Endothelial cell (in vitro differentiated cells): Measurements from ENCODE around the gene DSC2. TPM values are rescaled to one million over a fixed set of nuclear protein-coding genes. Genes with fewer than 3 reads are reported as not detected.

Experiments used
- DNase-seq: peaks from one replicate; pipeline ENCODE4 v3.0.0; 2021; ENCODE audit warnings: low spot score
- H3K27ac Mint-ChIP-seq: one replicate; pipeline ENCODE4 v1.8.0; 2021; ENCODE audit warnings: mixed read lengths, inconsistent platforms; ENCODE audit not compliant: unreplicated experiment
- H3K27me3 Mint-ChIP-seq: one replicate; pipeline ENCODE4 v1.8.0; 2021; ENCODE audit warnings: mild to moderate bottlenecking, moderate library complexity, mixed read lengths, inconsistent platforms; ENCODE audit not compliant: unreplicated experiment
- H3K36me3 Mint-ChIP-seq: one replicate; pipeline ENCODE4 v1.8.0; 2021; ENCODE audit warnings: mild to moderate bottlenecking, low read depth, mixed read lengths, inconsistent platforms; ENCODE audit not compliant: unreplicated experiment
- H3K4me1 Mint-ChIP-seq: one replicate; pipeline ENCODE4 v1.8.0; 2021; ENCODE audit warnings: mild to moderate bottlenecking, mixed read lengths, inconsistent platforms; ENCODE audit not compliant: unreplicated experiment
- H3K4me3 Mint-ChIP-seq: one replicate; pipeline ENCODE4 v1.8.0; 2021; ENCODE audit warnings: mild to moderate bottlenecking, mixed read lengths, inconsistent platforms; ENCODE audit not compliant: unreplicated experiment
- H3K9me3 Mint-ChIP-seq: one replicate; pipeline ENCODE4 v1.8.0; 2021; ENCODE audit warnings: mixed read lengths, inconsistent platforms; ENCODE audit not compliant: unreplicated experiment
- CTCF ChIP-seq: fragments of 200-600 bp; sonication (generic); IDR thresholded peaks from one replicate; pipeline ENCODE4 v1.5.0; 2021; ENCODE audit warnings: antibody characterized with exemption; ENCODE audit not compliant: unreplicated experiment
- total RNA-seq: library from RNA; stranded (reverse); fragmentation: NEBNext Ultra II Directional; extraction: Animal tissue kit (Norgen Biotek cat#: 25700); gene quantifications from one replicate; pipeline ENCODE4 v1.2.1, GENCODE V29; 2021; ENCODE audit not compliant: unreplicated experiment

DSC2 gene
- total RNA-seq, 1 donor from 2014 or later: 65.4 TPM

- DNase-seq: no peak
- Mint-ChIP-seq H3K27ac (no peak overlapping the region), H3K9me3 (no peaks in the 10 kb centered on the region), H3K27me3 (no peaks in the 10 kb centered on the region), H3K4me1 (peaks cover 9% of the 10 kb centered on the region), H3K36me3 (no peaks in the 10 kb centered on the region), H3K4me3 (no peak overlapping the region)
- TF ChIP-seq CTCF: no peak
These were observed 43.3 kb downstream of the DSC2 start for GRCh38 chr18:31058897-31059296.

GRCh38 chr18:31057917-31058316 is 44.3 kb downstream of the DSC2 start:
- TF ChIP-seq CTCF: no peak
- Mint-ChIP-seq H3K27me3 (no peaks in the 10 kb centered on the region), H3K4me1 (peaks cover 9% of the 10 kb centered on the region), H3K4me3 (no peak overlapping the region), H3K9me3 (no peaks in the 10 kb centered on the region), H3K27ac (no peak overlapping the region), H3K36me3 (peaks cover 2% of the 10 kb centered on the region)
- DNase-seq: no peak

GRCh38 chr18:31057051-31057450 is 45.2 kb downstream of the DSC2 start:
- TF ChIP-seq CTCF: no peak
- Mint-ChIP-seq H3K4me3 (no peak overlapping the region), H3K27me3 (no peaks in the 10 kb centered on the region), H3K9me3 (no peaks in the 10 kb centered on the region), H3K36me3 (peaks cover 4% of the 10 kb centered on the region), H3K4me1 (peaks cover 9% of the 10 kb centered on the region), H3K27ac (no peak overlapping the region)
- no peak for DNase-seq

- Mint-ChIP-seq H3K4me3 (no peak overlapping the region), H3K36me3 (peaks cover 4% of the 10 kb centered on the region), H3K27ac (no peak overlapping the region), H3K4me1 (peaks cover 9% of the 10 kb centered on the region), H3K27me3 (no peaks in the 10 kb centered on the region), H3K9me3 (no peaks in the 10 kb centered on the region)
- no peak for DNase-seq
- TF ChIP-seq CTCF: no peak
These were observed 45.9 kb downstream of the DSC2 start for GRCh38 chr18:31056296-31056695.

- TF ChIP-seq CTCF: no peak
- no peaks in the 10 kb centered on the region for H3K9me3 Mint-ChIP-seq
- peaks cover 4% of the 10 kb centered on the region for H3K36me3 Mint-ChIP-seq
- no peaks in the 10 kb centered on the region for H3K4me1 Mint-ChIP-seq
- H3K27ac Mint-ChIP-seq: no peak overlapping the region
- no peak overlapping the region for H3K4me3 Mint-ChIP-seq
- peaks cover 1% of the 10 kb centered on the region for H3K27me3 Mint-ChIP-seq
- DNase-seq: no peak
These were observed 51.6 kb downstream of the DSC2 start for GRCh38 chr18:31050635-31051034.
